ENCODE results near the gene CDKL1. TPM values are rescaled to one million over a fixed set of nuclear protein-coding genes. Genes with fewer than 3 reads are reported as not detected.

Gene CDKL1
- total and polyA plus RNA-seq, 2 of the 13 experiments (the other 11 are each of a cell fraction or from before 2014, with no cell fraction given), result 4.4 to 5.1 TPM

- in situ Hi-C loops (cut with HindIII; ENCODE audit: extremely low pct_ligation_motif_present, low pct_unique_long_range_greater_than_20kb) (no loop called here), intact Hi-C loops (cut with micrococcal nuclease; ENCODE audit: unreplicated experiment) (no loop called here)
- DNase-seq (ENCODE audit: low spot score), result peak; percentile 40
- ATAC-seq, result no peak
- H2AFZ ChIP-seq (ENCODE audit: low read length), result no peak overlapping the region
- no TSS peak for BruUV-seq (replicated peaks)
- CTCF ChIA-PET (ENCODE audit: low intra/inter-chr PET ratio, low total read pairs), result no interaction called here
- H3K36me3 ChIP-seq (replicated peaks in 1 of 2; ENCODE audit: control insufficient read depth in 1 of 2, insufficient read depth in 2 of 2, low read length in 2 of 2), result no peaks in the 10 kb centered on the region
- POLR2A ChIA-PET, result no interaction called here
- no peak overlapping the region for H3K4me2 ChIP-seq (ENCODE audit: low read depth, low read length)
- H3K79me2 ChIP-seq (ENCODE audit: insufficient read depth, low read length), result peaks cover 14% of the 10 kb centered on the region
- 74% methylated on average over 4 of the region's 4 CpGs for WGBS (ENCODE audit: low lambda C conversion rate)
- H3K9me3 ChIP-seq (ENCODE audit: low read length), result no peaks in the 10 kb centered on the region
- FAIRE-seq, result no peak
- H3K4me3 ChIP-seq (replicated peaks in 1 of 3; ENCODE audit: insufficient read depth in 1 of 3, low read depth in 2 of 3, low read length in 3 of 3), result no peak overlapping the region
- no peaks in the 10 kb centered on the region; a peak in 1 of 5 replicates for H3K27me3 ChIP-seq (ENCODE audit: control insufficient read depth in 1 of 2, insufficient read depth in 2 of 2, low read length in 2 of 2)
- no peaks in the 10 kb centered on the region for H4K20me1 ChIP-seq (ENCODE audit: insufficient read depth, low read length)
- H3K27ac ChIP-seq (ENCODE audit: extremely low read length, insufficient read depth, low read length), result no peak overlapping the region
- TF ChIP-seq ZNF20 (CRISPR knock-in tag; IDR thresholded peaks at IDR 0.05) (no peak), SOX5 (CRISPR knock-in tag; IDR thresholded peaks at IDR 0.05; ENCODE audit: borderline replicate concordance) (peak; percentile 41; the same call in 1 of the 2 replicates), CEBPG (CRISPR knock-in tag; IDR thresholded peaks at IDR 0.05) (peak; percentile 39), ZHX1 (CRISPR knock-in tag; IDR thresholded peaks at IDR 0.05; ENCODE audit: low read depth) (no peak), ZNF7 (CRISPR knock-in tag; IDR thresholded peaks at IDR 0.05) (peak; percentile 61; the same call in 1 of the 2 replicates), ZNF543 (CRISPR knock-in tag; IDR thresholded peaks at IDR 0.05) (no peak), SOX6 (IDR thresholded peaks at IDR 0.05) (no peak), SOX6 (CRISPR knock-in tag; IDR thresholded peaks at IDR 0.05) (peak; percentile 23; the same call in 1 of the 2 replicates), ZNF350 (CRISPR knock-in tag; IDR thresholded peaks at IDR 0.05; ENCODE audit: borderline replicate concordance, low read depth) (no peak), ARID3A (IDR thresholded peaks at IDR 0.05; ENCODE audit: low read depth, low read length) (peak; percentile 57), GATAD2A (CRISPR knock-in tag; IDR thresholded peaks at IDR 0.05) (0 out of 2 replicates have a peak, but pooled peaks have one; percentile 20), SOX13 (IDR thresholded peaks at IDR 0.05) (no peak), SOX13 (CRISPR knock-in tag; conservative IDR thresholded peaks at IDR 0.05 in 1 of 2, IDR thresholded peaks at IDR 0.05 in 1 of 2) (peak in 1 of 2 experiments; percentile 74; a peak in 2 of 4 replicates), POGZ (CRISPR knock-in tag; IDR thresholded peaks at IDR 0.05) (no peak), CEBPB (IDR thresholded peaks at IDR 0.05; ENCODE audit: borderline replicate concordance, low read depth, low read length) (peak; percentile 39; the same call in 1 of the 2 replicates), FOXA3 (CRISPR knock-in tag; IDR thresholded peaks at IDR 0.05) (peak; percentile 12; the same call in 1 of the 2 replicates), ETS1 (CRISPR knock-in tag; IDR thresholded peaks at IDR 0.05) (no peak)
- TF ChIP-seq, protein P1, sequence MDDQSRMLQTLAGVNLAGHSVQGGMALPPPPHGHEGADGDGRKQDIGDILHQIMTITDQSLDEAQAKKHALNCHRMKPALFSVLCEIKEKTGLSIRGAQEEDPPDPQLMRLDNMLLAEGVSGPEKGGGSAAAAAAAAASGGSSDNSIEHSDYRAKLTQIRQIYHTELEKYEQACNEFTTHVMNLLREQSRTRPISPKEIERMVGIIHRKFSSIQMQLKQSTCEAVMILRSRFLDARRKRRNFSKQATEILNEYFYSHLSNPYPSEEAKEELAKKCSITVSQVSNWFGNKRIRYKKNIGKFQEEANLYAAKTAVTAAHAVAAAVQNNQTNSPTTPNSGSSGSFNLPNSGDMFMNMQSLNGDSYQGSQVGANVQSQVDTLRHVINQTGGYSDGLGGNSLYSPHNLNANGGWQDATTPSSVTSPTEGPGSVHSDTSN (CRISPR knock-in tag; IDR thresholded peaks at IDR 0.05; ENCODE audit: borderline replicate concordance), result no peak
- no peak overlapping the region for H3K9ac ChIP-seq (ENCODE audit: insufficient read depth, low read depth, low read length)
- peaks cover 30% of the 10 kb centered on the region for H3K4me1 ChIP-seq (ENCODE audit: insufficient read depth, low read length)
Observed at GRCh38 chr14:50308363-50308915, 88.2 kb downstream of the CDKL1 start.
